MV-4-11 (cell line): ENCODE measurements around the gene DIP2C.
"Not testable (repeated sequence)": the region's sequence is repeated elsewhere in the genome, so short reads cannot be mapped to it uniquely, and the experiment has no call there.

Source experiments
- DNase-seq: peaks from one replicate; lab custom pipeline; 2025; lab: John Stamatoyannopoulos, UW

Gene DIP2C

DNA sequence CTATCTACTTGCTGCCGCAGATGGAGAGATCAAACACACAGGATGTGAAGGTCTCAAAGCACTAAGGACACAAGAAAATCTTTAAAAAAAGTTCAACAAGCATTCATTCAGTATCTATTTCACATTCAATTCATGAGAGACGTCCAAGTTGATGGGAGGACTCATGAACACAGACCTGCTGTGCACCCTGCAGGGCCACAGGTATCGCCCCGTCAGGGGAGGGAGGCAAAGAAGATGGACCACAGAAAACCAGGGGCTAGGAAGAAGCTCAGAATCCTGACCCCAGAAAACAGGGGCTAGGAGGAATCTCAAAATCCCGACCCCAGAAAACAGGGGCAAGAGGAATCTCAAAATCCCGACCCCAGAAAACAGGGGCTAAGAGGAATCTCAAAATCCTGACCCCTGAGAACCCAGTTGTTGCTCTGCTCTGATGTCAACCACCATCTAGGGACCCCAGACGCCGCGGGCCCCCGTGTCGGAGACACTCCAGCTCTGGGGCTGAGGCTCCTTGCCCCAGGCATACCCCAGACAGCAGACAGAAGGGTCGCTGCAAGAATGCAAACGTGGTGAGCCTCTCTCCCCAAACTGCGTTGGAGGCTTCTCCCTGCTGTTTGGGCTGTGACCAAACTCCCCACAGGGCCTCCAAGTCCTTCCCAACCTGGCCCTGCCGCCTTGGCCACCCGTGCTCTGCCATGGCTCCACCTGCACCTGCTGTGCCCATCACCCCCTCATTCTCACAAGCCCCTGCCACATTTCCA, 197.6 kb downstream of the DIP2C start:
- no peak for DNase-seq

DNA sequence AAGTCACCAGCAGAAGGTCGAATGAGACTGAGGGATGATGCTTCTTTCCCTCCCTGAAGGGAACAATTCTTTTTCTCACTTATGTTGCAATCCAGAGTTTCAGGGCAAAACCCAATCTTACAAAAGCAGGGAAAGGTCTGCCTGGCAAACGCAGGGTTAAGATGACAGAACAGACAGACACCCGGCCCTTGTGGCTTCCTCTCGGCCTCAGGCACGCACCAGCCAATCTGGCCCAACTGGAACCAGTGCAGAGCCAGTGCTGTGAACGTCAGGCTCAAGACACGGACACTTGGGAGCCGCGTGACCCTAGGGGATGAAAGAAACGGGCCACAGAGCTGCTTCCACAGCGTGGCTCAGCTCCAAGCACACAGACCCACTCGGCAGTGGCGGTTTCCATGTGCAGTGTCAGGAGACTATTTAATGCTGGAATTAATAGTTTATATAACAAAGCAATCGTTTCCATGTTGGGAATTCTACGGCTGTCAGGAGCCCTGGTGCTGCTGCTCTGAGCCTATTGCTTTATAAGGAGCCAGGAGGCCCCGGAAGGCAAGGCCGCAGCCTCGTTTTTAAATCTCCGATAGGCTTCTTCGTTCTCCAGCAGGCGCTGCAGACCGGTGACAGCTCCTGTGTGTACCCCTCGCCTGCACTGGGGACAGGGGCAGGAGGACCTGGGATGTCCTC, 198.4 kb downstream of the DIP2C start:
- peak; percentile 6 for DNase-seq

DNA sequence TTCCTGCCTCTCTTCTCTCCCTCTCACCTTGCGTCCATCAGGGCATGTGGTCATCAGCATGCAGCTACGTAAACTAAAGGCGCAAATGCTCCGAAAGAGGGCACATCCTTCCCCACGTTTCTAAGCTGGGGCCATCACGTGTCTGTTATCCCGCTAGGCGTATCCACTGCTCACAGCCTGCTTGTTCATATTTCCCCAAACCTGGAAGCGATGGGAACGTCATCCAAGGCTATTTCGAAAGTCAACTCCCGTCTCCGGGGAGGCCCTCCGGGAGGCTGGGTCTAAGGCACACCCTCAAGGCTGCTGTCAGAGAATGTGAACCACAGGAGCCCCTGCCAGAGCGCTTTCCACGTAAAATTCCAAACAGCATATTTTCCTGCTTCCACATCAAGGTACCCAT, 199.2 kb downstream of the DIP2C start:
- DNase-seq: no peak

DNA sequence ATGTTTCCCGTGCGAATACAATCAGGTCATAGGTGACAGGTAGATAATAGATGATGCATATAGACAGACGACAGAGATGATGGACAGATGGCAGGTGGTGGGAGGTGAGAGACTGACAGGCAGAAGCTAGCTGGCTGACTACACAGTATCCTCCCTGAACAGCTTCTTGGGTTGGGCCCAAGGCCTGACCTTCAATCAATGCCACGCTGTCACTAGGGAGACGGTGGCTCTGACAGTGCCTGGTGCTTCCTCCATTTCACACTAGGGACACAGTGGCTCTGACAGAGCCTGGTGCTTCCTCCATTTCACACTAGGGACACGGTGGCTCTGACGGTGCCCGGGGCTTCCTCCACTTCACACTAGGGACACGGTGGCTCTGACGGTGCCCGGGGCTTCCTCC, 200.1 kb downstream of the DIP2C start:
- no peak for DNase-seq

DNA sequence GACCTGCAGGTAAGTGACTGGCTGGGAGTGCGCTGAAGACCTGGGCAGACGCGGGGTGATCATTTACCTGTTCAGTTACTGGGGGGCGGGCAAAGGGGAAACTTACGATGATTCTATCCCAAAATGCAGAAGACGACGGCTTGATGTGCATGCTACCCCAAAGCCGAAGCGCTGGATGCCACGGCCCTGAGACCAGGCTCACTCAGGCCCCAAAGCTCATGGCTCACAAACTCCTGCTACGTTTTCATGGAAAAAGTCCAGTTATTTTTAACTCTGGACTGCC, 200.6 kb downstream of the DIP2C start:
- no peak for DNase-seq

DNA sequence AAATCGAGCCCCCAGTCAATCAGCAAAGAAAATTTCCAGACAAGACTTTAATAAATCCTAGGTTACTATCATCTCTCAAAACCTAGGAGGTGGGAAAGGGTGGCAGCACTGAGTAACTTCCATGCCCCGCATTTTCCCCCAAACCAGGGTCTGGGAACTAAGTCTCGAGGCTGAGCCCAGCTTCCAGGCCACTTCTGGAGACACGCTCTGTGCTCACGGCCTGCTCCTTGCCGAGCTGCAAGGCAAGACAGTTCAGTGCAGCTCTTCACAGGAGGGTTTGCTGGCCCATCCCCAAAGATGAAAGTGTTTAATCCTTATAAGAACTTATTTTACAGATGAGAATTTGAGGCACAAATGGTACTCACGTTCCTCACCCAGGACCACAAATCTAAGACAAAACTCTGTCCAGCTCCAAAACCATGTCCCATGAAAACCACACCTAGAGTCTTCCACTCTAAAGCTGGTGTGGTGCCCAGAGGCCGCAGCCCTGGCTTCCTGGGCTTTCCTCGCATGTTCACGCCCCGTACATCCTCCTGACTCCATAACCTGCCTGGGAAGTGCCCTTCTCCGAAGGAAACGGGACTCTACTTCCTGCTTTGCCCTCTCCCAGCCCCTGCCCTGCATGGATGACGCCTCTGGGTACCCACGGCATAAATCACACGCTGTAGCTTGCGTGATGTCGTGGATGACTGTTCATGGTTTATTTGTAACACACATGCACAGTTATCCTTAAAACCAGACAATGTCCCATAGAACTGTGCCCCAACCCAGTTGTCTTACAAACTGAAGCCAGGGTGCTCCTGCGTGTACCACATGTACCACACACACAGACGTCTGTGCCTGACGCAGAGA, 201.2 kb downstream of the DIP2C start:
- no peak for DNase-seq

DNA sequence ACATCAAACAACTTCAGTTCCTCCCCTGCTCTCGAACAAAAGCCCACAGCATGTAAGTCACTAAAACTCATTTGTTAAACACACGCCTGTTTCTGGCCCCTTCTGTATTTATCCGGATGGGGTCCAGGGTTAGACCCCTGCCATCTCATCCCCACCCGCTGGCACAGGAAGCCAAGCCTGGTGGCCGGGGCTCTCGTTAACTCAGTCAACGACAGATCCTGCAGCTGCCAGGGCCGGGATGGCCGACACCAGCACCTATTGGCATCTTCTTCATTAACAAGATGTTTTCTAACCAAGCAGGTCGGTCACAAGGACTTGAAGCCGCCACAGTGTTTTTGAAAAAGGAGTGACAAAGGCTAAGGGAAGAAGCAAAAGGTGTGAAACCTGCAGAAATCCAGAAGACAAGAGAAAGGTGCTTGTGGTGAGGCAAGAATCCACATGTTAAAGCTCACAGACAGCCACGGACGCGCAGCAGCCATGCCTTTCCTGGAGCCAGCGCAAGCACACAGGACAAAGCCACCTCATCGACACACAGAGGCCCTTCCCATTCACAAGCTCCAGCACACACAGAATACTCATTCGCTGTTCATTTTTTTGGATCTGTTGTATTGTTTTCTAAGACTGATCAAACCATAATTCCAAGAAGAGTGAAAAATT, 202.7 kb downstream of the DIP2C start:
- no peak for DNase-seq

DNA sequence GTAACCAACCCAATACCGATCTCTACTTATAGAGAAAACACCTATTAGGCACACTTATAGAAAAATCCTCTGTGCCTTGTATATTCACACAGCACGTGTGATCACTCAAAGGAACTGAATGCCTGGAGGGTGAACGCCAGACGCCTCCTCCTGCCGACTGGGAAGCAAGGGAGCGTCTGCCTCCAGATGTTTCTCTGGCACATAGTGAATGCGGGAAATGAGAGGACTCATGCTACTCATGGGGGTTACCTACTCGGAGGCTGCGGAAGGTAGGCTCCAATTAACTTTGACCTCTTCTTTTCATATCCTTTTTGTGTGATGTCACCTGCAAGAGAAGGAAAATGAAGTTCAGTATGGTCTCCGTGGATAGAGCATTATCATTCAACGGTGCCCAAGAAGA, 203.3 kb downstream of the DIP2C start:
- no peak for DNase-seq

DNA sequence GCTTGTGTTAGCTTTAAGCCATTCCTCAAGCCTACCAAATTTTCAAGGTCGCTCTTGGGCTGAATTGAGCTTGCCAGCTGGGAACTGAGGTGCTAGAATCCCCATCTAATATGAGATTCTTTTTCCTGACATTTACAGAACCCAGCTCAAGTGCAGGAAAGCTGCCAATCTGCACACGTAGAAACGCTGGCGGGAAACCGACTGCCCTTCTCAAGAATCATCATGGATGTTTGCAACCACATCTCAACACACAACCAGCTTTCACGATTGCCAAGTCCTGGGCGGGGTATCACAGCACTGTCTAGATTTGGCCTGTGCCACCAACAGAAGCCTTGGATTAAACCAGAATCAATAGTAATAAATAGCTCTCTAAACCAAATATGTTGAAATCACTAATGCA, 203.7 kb downstream of the DIP2C start:
- no peak for DNase-seq

DNA sequence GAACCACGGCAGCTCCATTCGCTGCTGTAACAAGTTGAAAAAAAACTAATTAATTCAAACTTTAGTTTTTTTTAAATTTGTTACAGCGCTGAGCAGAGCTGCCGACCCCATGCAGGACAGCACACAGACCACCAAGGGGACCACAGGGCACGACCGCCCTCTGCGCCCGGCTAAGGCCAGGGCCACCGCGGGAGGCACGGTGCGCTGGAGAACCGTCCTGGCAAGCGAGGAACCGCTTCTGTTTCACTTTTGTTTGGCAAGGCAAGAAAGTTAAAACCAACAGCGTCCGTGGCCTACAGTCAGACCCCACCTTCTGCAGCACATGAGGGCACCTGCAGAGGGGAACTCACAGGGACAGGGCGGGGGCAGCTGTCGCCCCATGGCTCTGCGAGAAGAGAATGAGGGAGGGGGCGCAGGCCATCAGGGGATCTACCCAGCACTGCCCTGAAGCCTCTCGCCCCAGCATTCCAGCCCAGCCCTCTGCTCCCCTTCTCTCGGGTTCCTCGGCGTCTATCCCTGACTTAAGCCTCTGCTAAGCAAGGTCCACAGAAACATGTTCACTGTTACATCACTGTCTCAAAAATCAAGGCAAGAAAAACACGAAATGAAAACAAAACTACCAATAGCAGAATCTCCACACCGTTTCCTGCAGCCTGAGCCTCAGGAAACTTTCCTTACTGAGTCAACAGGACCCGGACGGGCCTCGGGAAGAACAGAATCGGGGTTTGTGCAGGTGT, 204.4 kb downstream of the DIP2C start:
- DNase-seq: no peak

DNA sequence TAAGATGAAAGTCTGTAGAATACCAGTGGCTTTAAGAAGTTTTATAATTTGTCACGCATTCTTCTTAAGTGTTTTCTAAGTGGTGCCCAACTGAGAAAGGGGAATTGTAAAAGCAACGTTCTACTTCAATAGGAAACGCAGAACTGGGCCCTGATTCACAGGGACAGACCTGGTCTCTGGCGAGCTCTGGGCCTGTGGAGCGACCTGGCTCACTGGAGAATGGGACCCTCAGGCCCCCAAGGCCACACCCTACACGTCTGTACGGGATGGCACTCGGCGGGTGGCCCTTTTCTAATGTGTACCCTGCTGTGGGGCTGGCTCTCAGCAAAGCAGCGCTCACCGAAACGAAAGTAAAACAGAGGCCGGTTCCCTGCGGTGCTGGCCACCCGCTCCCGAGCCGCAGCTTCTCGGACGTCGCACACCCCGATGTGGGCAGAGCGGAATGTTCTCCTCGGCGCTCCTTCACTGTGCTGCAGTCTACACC, 205.0 kb downstream of the DIP2C start:
- no peak for DNase-seq

DNA sequence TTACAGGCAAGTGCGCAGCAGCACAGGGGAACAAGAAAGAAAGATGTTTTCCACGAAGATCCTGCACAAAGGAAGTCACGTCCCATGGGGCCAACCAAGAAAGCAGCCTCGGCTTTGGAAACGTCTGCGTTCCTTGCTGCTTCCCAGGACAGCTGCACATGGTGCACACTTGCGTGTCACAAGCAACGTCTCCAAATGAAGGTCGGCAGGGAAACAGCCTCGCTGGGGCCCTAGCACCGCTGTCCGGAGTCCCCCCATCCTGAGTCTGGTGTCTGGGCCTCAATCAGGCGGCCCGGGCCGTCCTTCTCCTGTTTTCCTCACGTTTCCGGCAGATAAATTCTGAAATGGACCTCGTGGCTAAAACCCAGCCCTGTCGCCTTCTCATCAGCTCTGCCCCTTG, 206.2 kb downstream of the DIP2C start:
- DNase-seq: no peak

DNA sequence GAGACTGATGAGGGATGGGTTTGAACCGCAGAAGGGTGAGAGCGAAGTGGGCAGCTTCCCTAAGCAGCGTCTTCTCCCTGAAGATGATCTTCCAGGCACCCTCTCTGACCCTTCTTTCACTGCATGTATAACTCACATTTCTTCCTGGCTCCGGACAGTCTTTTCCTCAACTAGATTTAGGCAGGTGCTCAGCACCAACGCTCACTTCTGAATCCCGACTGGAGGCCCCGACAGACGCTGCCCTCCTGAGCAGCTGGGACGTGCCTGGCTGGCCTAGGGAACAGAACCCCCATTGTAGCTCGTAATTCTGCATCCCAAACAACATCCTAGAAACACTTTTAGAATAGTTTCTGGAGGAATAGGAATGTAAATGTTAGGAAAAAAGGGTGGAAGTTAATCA, 206.6 kb downstream of the DIP2C start:
- no peak for DNase-seq

DNA sequence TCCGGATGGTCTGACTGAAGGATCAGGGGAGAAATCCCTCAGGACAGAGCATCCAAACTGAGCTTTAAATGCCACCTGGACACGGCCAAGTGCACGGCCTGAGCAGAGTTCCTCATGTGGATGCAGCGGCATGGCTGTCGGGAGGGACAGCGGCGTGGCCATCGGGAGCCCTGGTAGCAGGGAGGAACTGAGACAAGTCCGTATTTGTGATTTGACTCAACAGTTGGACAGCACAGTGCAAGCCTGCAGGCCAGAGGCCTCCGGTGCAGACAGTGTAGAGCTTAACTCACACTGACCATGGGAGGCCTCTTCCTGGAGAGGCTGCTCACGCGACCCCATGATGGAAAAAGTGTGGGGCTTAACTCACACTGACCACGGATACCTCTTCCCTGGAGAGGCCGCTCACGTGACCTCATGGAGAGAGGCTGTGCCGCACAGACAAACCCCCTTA, 207.4 kb downstream of the DIP2C start:
- no peak for DNase-seq

DNA sequence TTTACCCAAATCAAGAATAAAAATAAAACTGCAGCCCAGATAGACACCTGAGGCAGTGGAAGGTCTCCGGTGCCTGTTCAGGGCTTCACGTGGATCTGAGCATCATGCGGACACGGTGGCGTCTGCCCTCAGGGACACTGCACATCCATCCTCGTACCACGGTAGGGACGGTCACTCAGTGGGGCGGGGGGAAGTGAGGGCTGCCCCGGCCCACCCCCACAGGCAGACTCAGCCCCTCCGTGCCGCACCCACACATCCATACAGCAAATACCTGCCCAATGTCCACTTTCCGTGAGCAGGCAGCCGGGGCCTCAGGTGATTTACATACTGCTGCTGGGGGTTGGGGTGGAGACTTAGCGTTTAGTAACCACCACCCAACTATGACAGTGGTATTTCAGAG, 207.8 kb downstream of the DIP2C start:
- DNase-seq: no peak

DNA sequence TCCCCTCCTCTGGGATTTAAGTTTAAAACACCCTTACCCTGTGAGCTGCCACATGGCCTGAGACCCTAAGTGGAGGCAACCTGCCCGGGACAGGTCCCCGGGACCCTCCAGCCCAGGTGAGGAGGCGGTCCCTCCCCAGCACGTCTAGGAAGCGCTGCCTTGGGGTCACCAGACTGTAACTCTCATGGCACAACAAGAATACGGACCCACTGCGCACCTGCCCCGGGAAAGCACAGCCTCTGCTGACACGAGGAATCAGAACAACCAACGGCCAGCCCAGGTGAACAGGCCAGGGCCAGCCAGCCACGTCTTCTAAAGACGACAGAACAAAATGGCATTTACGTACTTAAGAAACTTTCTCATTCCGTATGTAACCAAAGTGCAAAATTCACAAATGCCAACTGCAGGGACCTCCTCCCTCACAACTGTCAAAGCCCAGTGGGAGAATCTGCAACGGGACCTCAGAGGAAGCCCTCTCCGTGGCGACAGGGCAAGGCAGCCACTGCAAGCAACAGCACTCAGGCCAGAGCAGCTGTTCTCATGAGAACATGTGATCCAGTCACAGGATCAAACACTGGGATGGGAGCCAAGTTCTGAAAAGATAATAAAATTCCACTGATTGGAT, 208.4 kb downstream of the DIP2C start:
- DNase-seq: no peak

DNA sequence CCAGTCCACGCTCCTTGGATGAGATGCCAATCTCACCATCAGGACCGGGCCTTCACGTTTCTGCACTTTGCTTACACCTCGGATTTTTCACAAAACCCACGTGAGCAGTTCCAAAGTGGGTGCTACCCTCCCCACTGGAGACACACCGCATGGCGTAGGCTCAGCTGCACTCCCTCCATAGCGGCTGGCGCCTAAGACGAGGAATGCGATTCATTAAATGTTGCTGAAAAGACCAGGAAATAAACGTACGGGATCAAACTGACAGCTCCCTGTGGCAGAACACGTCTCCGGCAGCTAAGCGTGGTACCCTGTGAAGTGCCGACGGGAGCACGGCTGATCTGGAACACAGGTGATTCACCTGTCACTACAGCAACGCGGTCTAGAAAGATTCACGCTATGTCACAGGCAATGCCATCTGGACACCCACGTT, 209.0 kb downstream of the DIP2C start:
- no peak for DNase-seq

DNA sequence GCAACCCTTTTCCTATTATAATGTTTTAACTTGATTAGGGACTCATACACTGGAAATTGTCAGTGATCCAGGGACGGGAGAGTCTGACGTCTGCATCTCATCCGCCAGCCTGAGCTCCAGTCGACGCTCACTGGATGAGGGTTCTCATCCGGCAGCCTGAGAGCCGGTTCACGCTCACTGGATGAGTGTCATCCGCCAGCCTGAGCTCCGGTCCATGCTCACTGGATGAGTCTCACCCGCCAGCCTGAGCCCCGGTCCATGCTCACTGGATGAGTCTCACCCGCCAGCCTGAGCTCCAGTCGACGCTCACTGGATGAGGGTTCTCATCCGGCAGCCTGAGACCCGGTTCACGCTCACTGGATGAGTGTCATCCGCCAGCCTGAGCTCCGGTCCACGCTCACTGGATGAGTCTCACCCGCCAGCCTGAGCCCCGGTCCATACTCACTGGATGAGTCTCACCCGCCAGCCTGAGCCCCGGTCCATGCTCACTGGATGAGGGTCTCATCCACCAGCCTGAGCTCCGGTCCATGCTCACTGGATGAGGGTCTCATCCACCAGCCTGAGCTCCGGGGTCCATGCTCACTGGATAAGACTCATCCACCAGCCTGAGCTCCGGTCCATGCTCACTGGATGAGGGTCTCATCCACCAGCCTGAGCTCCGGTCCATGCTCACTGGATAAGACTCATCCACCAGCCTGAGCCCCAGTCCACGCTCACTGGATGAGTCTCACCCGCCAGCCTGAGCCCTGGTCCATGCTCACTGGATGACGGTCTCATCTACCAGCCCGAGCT, 209.6 kb downstream of the DIP2C start:
- not testable (repeated sequence) for DNase-seq

DNA sequence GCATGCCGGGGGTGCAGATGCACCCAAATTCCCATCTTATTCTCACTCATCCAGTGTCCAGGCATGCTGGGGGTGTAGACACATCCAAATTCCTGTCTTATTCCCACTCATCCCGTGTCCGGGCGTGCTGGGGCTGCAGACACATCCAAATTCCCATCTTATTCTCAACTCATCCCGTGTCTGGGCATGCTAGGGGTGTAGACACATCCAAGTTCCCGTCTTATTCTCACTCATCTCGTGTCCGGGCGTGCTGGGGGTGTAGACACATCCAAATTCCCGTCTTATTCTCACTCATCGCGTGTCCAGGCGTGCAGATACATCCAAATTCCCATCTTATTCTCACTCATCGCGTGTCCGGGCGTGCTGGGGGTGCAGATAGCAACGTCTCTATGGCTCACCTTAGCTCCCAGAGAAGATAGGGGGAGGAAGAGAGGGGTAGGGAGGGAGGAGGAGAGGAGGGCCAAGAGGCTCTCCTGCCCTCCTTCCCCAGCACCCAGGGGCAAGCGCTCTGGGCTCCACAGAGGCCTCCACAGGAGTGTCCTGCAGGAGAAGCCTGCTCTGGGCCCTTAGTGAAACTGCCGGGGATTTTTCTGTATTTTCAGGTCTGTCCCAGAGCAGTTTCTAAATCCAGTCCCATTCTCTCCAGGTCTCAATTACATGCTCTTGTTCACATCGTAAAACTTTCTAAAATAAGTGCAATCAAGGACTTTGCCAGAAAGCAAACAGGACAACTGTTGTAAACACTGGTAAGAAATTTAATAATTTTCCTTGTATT, 210.8 kb downstream of the DIP2C start:
- no peak for DNase-seq

DNA sequence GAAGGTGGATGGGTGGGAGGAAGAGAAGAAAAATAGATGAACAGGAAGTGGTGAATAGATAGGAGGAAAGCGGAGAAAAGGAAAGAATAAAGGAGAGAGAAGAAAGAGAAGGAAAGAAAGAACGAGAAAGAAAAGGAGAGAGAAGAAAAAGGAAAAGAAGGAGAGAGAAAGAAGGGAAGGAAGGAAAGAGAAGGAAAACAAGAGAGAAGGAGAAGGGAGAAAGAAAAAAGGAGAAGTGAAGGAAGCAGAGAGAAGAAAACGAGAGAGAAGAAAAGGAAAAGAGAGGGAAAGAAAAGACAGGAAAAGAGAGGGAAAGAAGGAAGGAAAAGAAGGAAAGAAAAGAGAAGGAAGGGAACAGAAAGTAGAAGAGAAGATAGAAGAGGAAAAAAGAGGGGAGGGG, 211.8 kb downstream of the DIP2C start:
- DNase-seq: no peak
